Sigmoid colon (tissue), 7 donors: ENCODE data around the gene S100A5. TPM values are rescaled to one million over a fixed set of nuclear protein-coding genes. Genes with fewer than 3 reads are reported as not detected.
"Not testable (repeated sequence)": the region's sequence is repeated elsewhere in the genome, so short reads cannot be mapped to it uniquely, and the experiment has no call there.

Experiments used
- DNase-seq: peaks from one replicate; pipeline ENCODE4 v3.0.0-alpha.2; 2019
- H3K27ac ChIP-seq, 4 donors: fragments of 200-600 bp; sonication (generic); one replicate each; pipeline ENCODE4 v1.5.1; 2016 to 2019; ENCODE audit warnings: mild to moderate bottlenecking in 1 of 4
- H3K27me3 ChIP-seq, 3 donors: fragments of 200-600 bp; sonication (generic); one replicate each; pipeline ENCODE4 v1.5.1; 2019; ENCODE audit warnings: mild to moderate bottlenecking in 1 of 3
- H3K36me3 ChIP-seq, 4 donors: fragments of 200-600 bp; sonication (generic); one replicate each; pipeline ENCODE4 v1.5.1; 2016 to 2019
- H3K4me1 ChIP-seq, 4 donors: fragments of 200-600 bp; sonication (generic); one replicate each; pipeline ENCODE4 v1.5.1; 2017 to 2019
- H3K4me3 ChIP-seq, 4 donors: fragments of 200-600 bp; sonication (generic); one replicate each; pipeline ENCODE4 v1.5.1; 2017 to 2019; ENCODE audit warnings: mild to moderate bottlenecking in 2 of 4, moderate library complexity in 1 of 4
- H3K9me3 ChIP-seq, 4 donors: fragments of 200-600 bp in 3 of 4; sonication (generic) in 3 of 4; one replicate each; pipeline versions ENCODE4 v1.5.1 to v1.6.1; 2013 to 2019
- EP300 ChIP-seq, 4 donors: sonication (generic); formaldehyde crosslinking; IDR thresholded peaks; one replicate each; pipeline ENCODE4 v1.6.1; 2017; ENCODE audit warnings: antibody characterized with exemption in 4 of 4
- POLR2A ChIP-seq, 2 donors: fragments of 450-650 bp; IDR thresholded peaks; one replicate each; pipeline ENCODE4 v1.6.1; 2016; ENCODE audit warnings: antibody characterized with exemption in 2 of 2, mild to moderate bottlenecking in 2 of 2, moderate library complexity in 2 of 2
- POLR2AphosphoS5 ChIP-seq, 4 donors: sonication (generic); formaldehyde crosslinking; IDR thresholded peaks; one replicate each; pipeline ENCODE4 v1.6.1; 2017; ENCODE audit warnings: antibody characterized with exemption in 4 of 4
- WGBS, 2 donors: extraction: QIAGEN DNeasy Blood & Tissue Kit; methylation state at CpG; one replicate each; pipeline ENCODE4 v1.1.7; 2013; 5-methylcytosine and 5-hydroxymethylcytosine counted together
- intact Hi-C: fragments of 100-400 bp; cut with DNase I; formaldehyde crosslinking; loops from one replicate; pipeline ENCODE4 v1.15.1; 2023
- polyA plus RNA-seq, 3 donors: library from polyadenylated mRNA; stranded (reverse); fragments of 200-250 nt; gene quantifications; one replicate each; pipeline ENCODE4 v1.2.3, GENCODE V29; 2013
- total RNA-seq, 4 donors: library from RNA; depleted of rRNA; stranded (reverse); fragments of >200 nt; gene quantifications; one replicate each; pipeline ENCODE4 v1.1.0, GENCODE V29; 2016
- TF ChIP-seq, protein P1 (sequence below), 4 experiments: fragments of 450-650 bp in 3 of 4; fragments of 200-600 bp in 1 of 4; IDR thresholded peaks; one replicate each; pipeline ENCODE4 v1.5.1; 2016 to 2019; ENCODE audit warnings: antibody characterized with exemption in 4 of 4, mild to moderate bottlenecking in 3 of 4, moderate library complexity in 2 of 4
- donor health status: healthy with polysubstance abuse.
- donor health status: Bipolar disorder and iron deficiency.
- donor health status: healthy.

The S100A5 gene
- total and polyA plus RNA-seq, 7 donors: not detected

DNA sequence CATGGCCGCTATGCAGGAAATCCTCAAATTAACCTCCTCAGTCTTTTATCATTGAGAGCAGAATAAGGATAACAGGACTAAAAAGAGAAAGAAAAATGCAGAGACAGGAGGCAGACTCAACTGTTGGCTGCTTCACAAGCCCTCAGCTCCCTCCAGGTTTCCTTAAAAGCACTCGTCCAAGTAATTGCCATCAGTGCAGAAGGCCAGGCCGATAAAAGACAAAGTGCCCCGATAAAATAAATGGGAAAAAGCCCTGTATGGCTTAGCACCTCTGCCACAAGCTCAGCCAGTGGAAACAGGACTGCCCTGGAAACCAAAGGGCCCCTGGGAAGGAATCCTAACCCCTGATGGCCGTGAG, 13.1 kb downstream of the S100A5 start:
- Histone ChIP-seq H3K9me3 (no peaks in the 10 kb centered on the region), H3K4me1 (peaks cover 0 to 33% (median 23%) of the 10 kb centered on the region in 4 donors), H3K27ac (peak overlapping the region in 2 of 4 donors; percentile 7 to 63), H3K36me3 (no peaks in the 10 kb centered on the region), H3K4me3 (no peak overlapping the region), H3K27me3 (no peaks in the 10 kb centered on the region)
- TF ChIP-seq, protein P1, sequence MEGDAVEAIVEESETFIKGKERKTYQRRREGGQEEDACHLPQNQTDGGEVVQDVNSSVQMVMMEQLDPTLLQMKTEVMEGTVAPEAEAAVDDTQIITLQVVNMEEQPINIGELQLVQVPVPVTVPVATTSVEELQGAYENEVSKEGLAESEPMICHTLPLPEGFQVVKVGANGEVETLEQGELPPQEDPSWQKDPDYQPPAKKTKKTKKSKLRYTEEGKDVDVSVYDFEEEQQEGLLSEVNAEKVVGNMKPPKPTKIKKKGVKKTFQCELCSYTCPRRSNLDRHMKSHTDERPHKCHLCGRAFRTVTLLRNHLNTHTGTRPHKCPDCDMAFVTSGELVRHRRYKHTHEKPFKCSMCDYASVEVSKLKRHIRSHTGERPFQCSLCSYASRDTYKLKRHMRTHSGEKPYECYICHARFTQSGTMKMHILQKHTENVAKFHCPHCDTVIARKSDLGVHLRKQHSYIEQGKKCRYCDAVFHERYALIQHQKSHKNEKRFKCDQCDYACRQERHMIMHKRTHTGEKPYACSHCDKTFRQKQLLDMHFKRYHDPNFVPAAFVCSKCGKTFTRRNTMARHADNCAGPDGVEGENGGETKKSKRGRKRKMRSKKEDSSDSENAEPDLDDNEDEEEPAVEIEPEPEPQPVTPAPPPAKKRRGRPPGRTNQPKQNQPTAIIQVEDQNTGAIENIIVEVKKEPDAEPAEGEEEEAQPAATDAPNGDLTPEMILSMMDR (IDR thresholded peaks at IDR 0.05): no peak
- no peak for TF ChIP-seq EP300 (IDR thresholded peaks at IDR 0.05)
- TF ChIP-seq POLR2A (IDR thresholded peaks at IDR 0.05): no peak
- TF ChIP-seq POLR2AphosphoS5 (IDR thresholded peaks at IDR 0.05): no peak
- WGBS, 2 donors: 90 to 96% methylated on average over 5 of the region's 5 CpGs
- no peak for DNase-seq
- intact Hi-C loops: no loop called here

DNA sequence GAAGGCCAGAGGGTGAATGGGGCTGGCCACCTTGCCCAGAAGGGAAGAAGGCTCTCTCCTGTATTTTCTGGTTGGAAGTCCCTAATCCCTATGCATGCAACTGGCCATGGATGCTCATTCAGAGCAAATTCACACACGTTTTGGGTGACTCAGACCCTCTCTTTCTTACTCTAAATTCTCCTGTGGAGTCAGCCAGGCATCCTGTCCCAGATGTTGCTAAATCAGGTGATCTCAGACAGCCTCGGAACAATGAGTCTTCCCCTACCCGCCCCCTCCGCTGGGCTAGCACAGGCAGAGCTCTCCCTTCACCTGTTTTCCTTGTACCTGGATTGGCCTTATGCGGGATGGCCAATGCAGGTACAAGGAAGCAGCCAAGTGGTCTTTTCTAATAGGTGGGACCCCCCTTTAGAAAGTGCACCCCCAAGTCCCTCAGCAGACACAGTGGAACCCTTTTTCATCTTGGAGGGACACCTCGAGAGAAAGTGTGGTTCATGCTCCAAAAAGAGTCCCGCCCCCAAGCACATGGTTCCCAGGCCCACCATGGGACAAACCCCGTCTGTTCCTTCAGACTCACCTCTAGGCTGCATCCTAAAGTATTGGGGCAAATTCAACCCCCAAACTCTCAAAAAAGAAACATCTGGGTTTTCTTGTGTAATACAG, 13.6 kb downstream of the S100A5 start:
- H3K4me1 ChIP-seq: peaks cover 0 to 28% (median 18%) of the 10 kb centered on the region in 4 donors
- no peak for DNase-seq
- no peaks in the 10 kb centered on the region for H3K27me3 ChIP-seq
- H3K9me3 ChIP-seq: no peaks in the 10 kb centered on the region
- peak overlapping the region in 2 of 4 donors; percentile 7 to 63 for H3K27ac ChIP-seq
- WGBS, 2 donors: 91 to 93% methylated on average over 8 of the region's 8 CpGs
- TF ChIP-seq POLR2AphosphoS5 (IDR thresholded peaks at IDR 0.05) (no peak), POLR2A (IDR thresholded peaks at IDR 0.05) (no peak), EP300 (IDR thresholded peaks at IDR 0.05) (no peak)
- TF ChIP-seq, protein P1 (IDR thresholded peaks at IDR 0.05): no peak
- intact Hi-C loops: no loop called here
- H3K36me3 ChIP-seq: no peaks in the 10 kb centered on the region
- no peak overlapping the region for H3K4me3 ChIP-seq

DNA sequence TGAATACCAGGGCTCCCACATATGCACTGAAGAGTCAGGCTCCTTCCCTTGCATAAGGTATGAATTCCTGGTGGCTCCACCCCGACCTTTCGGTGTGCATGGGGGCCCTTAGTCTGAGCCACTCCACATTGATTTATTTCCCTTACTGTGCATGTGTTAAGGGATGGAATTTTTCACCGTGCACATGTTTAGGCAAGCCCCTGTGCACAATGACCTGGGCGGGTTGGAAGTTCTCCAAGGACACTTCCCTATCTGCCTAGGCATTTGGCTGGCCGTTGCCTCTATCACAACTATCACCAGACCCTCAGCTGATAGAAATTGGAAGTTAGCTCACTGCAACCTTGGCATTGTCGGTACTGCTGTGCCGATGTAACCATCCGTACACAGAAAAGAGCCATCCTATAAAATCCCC, 14.6 kb downstream of the S100A5 start:
- H3K36me3 ChIP-seq: no peaks in the 10 kb centered on the region
- no peaks in the 10 kb centered on the region for H3K27me3 ChIP-seq
- H3K9me3 ChIP-seq: no peaks in the 10 kb centered on the region
- H3K27ac ChIP-seq: peak overlapping the region in 1 of 4 donors; percentile 63
- peaks cover 0 to 28% (median 14%) of the 10 kb centered on the region in 4 donors for H3K4me1 ChIP-seq
- WGBS, 2 donors: 54 to 62% methylated on average over 8 of the region's 8 CpGs
- DNase-seq: peak; percentile 40
- no peak overlapping the region for H3K4me3 ChIP-seq
- no peak for TF ChIP-seq EP300 (IDR thresholded peaks at IDR 0.05)
- intact Hi-C loops: no loop called here

DNA sequence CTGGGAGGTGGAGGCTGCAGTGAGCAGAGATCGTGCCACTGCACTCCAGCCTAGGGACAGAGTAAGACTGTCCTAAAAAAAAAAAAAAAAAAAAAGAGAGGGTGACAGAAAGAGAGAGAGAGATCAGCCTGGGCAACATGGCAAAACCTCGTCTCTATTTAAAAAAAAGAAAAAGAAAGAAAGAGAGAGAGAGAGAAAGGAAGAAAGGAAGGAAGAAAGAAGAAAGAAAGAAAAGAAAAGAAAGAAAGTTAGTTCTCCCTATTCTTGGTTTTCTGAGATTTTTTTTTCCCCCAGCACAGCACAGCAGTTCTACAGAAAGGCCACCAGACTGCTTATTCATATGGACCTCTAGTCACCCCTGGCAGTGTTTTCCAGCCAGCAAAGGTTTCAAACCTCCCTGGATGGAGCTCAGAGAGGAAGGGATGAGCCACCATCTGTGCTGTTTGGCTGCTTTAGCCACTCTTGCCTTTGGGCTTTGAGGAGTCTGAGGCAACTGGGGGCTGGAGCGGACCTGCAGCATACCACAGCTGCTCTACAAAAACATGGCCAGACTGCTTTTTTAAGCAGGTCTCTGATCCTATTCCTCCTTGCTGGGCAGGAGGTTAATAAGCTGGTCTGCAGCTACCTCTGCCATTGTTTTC, 15.5 kb downstream of the S100A5 start:
- peak; percentile 85 for DNase-seq
- Histone ChIP-seq H3K36me3 (no peaks in the 10 kb centered on the region), H3K27me3 (no peaks in the 10 kb centered on the region), H3K4me3 (no peak overlapping the region), H3K27ac (peak overlapping the region in 1 of 4 donors; percentile 14), H3K4me1 (peaks cover 0 to 28% (median 14%) of the 10 kb centered on the region in 4 donors), H3K9me3 (no peaks in the 10 kb centered on the region)
- TF ChIP-seq EP300 (IDR thresholded peaks at IDR 0.05): no peak
- TF ChIP-seq POLR2AphosphoS5 (IDR thresholded peaks at IDR 0.05): no peak
- TF ChIP-seq POLR2A (IDR thresholded peaks at IDR 0.05): no peak
- TF ChIP-seq, protein P1 (IDR thresholded peaks at IDR 0.05): no peak
- 60 to 80% methylated on average over 3 of the region's 3 CpGs for WGBS, 2 donors
- intact Hi-C loops: no loop called here

DNA sequence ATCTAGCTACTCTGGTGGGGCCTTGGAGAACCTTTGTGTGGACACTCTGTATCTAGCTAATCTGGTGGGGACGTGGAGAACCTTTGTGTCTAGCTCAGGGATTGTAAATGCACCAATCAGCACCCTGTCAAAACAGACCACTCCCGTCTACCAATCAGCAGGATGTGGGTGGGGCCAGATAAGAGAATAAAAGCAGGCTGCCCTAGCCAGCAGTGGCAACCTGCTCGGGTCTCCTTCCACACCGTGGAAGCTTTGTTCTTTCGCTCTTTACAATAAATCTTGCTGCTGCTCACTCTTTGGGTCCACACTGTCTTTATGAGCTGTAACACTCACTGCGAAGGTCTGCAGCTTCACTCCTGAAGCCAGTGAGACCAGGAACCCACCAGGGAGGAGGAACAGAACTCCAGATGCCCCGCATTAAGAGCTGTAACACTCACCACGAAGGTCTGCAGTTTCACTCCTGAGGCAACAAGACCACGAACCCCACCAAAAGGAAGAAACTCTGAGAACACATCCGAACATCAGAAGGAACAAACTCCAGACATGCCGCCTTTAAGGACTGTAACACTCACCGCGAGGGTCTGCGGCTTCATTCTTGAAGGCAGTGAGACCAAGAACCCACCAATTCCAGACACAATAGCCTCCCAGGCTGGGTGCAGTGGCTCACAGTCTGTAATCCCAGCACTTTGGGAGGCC, 18.2 kb downstream of the S100A5 start:
- H3K27ac ChIP-seq, H3K4me3 ChIP-seq, H3K36me3 ChIP-seq, H3K27me3 ChIP-seq, intact Hi-C loops, H3K9me3 ChIP-seq: not testable (repeated sequence)
- DNase-seq: peak; percentile 21
- H3K4me1 ChIP-seq: peaks cover 0 to 22% (median 14%) of the 10 kb centered on the region in 4 donors
- WGBS, 2 donors: 76 to 82% methylated on average over 14 of the region's 14 CpGs

DNA sequence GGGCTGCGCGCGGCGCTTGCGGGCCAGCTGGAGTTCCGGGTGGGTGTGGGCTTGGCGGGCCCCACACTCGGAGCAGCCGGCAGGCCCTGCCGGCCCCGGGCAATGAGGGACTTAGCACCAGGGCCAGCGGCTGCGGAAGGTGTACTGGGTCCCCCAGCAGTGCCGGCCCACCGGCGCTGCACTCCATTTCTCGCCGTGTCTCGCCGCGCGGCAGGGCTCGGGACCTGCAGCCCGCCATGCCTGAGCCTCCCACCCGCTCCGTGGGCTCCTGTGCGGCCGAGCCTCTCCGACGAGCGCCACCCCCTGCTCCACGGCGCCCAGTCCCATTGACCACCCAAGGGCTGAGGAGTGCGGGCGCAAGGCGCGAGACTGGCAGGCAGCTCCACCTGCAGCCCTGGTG, 18.9 kb downstream of the S100A5 start:
- H3K27ac ChIP-seq, intact Hi-C loops, H3K36me3 ChIP-seq, H3K9me3 ChIP-seq, H3K4me3 ChIP-seq, H3K27me3 ChIP-seq: not testable (repeated sequence)
- 97 to 98% methylated on average over 37 of the region's 37 CpGs for WGBS, 2 donors
- H3K4me1 ChIP-seq: peaks cover 0 to 15% (median 8%) of the 10 kb centered on the region in 4 donors
- DNase-seq: peak; percentile 49
